DOHH2 (cell line): ENCODE data around the gene PLA1A.

Source experiments
- CTCF ChIP-seq: fragments of 200-600 bp; sonication (generic); IDR thresholded peaks from one replicate; pipeline ENCODE4 v1.5.1; 2014; ENCODE audit warnings: antibody characterized with exemption, mild to moderate bottlenecking, low read depth, low read length; ENCODE audit not compliant: poor library complexity, severe bottlenecking
- EZH2phosphoT487 ChIP-seq: fragments of 200-600 bp; sonication (generic); IDR thresholded peaks from 2 replicates; pipeline ENCODE4 v1.6.1; 2017; ENCODE audit warnings: borderline replicate concordance, mild to moderate bottlenecking, antibody characterized with exemption, low read length, moderate library complexity, mixed read lengths

DNA sequence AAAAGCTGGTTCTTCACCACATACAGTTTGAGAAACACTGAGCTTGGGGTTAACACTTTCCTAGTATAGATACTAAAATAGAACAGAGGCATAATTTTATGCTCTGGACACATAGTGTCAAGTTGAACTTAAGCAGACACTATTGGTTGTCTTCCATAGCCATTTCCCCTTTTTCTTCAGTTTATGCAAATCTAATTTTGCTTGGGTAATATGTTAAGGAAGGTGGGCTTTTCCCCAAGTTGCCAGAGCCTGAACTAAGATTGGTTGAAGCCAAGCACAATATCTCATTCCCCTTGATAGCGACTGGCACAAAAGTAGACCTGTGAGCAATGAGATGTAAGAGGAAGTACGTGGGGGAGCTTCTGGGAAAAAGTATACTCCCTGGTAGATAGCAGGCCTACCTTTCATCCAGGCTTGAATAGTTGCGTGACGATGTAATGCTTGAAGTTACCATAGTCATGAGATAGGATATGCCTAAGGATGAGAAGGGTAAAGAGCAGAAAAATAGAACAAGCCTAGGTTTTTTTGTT, 67.2 kb downstream of the PLA1A start:
- no peak for TF ChIP-seq CTCF
- no peak for TF ChIP-seq EZH2phosphoT487
